ENCODE measurements around the gene MLYCD. TPM values are rescaled to one million over a fixed set of nuclear protein-coding genes. Genes with fewer than 3 reads are reported as not detected.

MLYCD gene
- total RNA-seq (2022; extraction: Qiagen RNA extraction): 1.3 to 2.3 TPM (median 1.9 TPM) in 5 replicates

DNA sequence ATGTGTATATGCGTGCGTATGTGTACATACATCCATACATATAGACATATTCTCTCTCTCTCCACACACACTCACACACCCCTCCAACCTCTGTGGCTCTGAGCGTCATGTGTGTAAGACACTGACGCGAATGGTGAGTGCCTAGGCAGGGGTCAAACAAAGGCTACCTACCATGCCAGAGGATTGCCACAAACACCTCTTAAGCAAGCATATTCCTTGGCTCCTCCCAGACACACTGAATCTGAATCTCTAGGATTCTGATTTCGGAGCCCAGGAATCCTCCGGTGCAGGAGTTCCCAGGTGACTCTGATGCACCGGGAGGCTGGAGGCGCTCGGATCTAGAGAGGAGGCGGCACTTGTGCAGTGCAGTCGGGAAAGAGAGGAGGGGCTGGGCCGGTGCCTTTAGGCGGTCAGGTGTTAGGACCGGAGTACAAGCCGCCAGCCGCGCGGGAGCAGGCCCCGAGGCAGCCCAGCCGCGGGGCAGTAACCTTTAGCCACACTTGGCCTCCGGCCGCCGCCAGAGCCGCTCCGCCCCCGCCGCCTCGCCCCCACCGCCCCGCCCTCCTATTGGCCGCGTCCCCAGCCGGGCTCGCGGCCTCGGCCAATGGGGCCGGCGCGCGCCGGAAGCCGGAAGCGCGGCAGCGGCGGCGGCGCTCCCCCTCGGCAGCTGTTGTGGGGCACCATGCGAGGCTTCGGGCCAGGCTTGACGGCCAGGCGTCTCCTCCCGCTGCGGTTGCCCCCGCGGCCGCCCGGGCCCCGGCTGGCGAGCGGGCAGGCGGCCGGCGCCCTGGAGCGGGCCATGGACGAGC is at the start of gene MLYCD:
Gene MLYCD (plus strand): TSS at position 653 of the 809 bp plus-strand sequence. CDS start 30 bp downstream, at position 683.

DNA sequence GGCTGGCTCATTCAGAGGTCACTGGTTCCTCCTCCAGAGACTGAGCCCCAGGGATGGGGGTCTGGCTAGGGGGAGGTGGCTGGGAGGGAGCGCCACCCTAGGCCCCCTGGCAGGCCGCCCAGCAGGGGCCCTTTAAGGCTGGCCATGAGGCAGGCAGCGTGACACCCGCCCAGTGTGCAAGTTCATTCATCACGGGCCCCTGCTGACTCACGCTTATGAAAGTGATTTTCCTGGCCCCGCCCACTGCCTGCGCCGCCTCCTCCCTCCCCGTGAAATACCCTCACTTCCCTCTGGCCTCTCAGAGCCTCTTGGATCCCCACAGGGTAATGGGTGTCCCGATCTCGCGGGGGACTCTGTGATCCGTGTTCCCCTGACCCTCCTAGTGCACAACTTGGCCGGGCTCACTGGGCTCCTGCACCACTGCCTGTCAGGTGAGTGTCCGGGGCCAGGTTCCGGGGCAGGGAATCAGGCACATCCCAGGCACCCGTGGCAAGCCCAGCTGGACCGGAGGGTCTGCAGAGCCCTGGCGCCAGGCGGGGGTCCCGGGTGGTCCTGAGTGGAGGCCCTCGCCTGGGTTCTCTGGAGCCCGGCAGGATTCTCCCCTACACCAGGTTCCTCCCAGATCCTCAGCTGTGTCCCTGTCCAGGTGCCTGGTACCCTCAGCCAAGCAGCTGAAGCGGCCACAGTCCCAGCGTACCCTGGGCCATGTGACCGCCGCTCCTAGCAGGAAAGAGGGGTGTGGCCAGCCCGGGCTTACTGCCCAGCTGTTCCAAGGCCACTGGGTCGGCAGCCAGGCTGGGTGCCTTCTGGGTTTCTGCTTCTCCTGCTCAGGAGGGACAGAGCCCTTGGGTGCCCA is 54.3 kb downstream of the MLYCD start, which contains the start of gene OSGIN1:
Gene OSGIN1 (plus strand): TSS at position 301 of the 856 bp plus-strand sequence. CDS start 4,432 bp downstream, outside the sequence.

DNA sequence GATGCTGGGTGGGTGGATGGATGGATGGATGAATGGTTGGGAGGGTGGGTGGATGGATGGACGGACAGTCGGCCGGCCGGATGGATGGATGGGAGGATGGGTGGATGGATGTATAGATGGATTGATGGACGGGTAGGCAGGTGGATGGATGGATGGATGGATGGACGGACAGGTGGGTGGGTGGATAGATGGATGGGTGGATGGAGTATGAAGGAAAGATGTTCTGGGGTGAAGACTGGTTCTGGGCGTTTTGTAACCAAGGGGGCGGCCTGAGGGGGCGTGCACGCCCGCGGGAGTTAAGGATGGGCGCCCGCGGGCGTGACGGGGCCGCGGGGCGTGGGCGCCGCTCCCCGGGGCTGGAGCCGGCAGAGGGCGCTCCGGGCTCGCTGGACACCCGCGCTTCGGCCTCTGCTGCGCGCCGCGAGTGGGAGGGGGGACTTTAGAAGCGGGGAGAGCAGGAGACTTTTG is 69.0 kb downstream of the MLYCD start, which contains the start of gene NECAB2:
Gene NECAB2 (plus strand): TSS at position 407 of the 468 bp plus-strand sequence. CDS start 405 bp downstream, outside the sequence.

Other genes with a start within 250 kb of the MLYCD start
- 112 to 203 TPM (median 194 TPM) in 5 replicates for gene HSBP1, start 91.1 kb upstream of the MLYCD start, total RNA-seq (2022; extraction: Qiagen RNA extraction)
- 15.0 to 31.1 TPM (median 16.1 TPM) in 5 replicates for gene OSGIN1, start 54.1 kb downstream of the MLYCD start, total RNA-seq (2022; extraction: Qiagen RNA extraction)
- 1.4 to 2.9 TPM (median 2.4 TPM) in 5 replicates for gene NECAB2, start 69.1 kb downstream of the MLYCD start, total RNA-seq (2022; extraction: Qiagen RNA extraction)
- 0.46 TPM in 1 of 5 replicates, not detected in the others for gene SLC38A8, start 143.7 kb downstream of the MLYCD start, total RNA-seq (2022; extraction: Qiagen RNA extraction)
- 38.6 to 49.9 TPM (median 42.9 TPM) in 5 replicates for gene MBTPS1, start 217.8 kb downstream of the MLYCD start, total RNA-seq (2022; extraction: Qiagen RNA extraction)
- 17.9 to 20.4 TPM (median 18.9 TPM) in 5 replicates for gene HSDL1, start 246.1 kb downstream of the MLYCD start, total RNA-seq (2022; extraction: Qiagen RNA extraction)
- gene DNAAF1, start 246.2 kb downstream of the MLYCD start, total RNA-seq (2022; extraction: Qiagen RNA extraction): 0.23 to 0.59 TPM (median 0.38 TPM) in 5 replicates